GM19239 (cell line): ENCODE data around the gene ALKBH8.

Source experiments
- DNase-seq: peaks from one replicate; pipeline ENCODE4 v3.0.0; 2011; ENCODE audit warnings: low spot score; ENCODE audit not compliant: insufficient read length
- FAIRE-seq: peaks from 2 replicates; lab custom pipeline; 2011; peaks lifted over from hg19 to GRCh38; lab: Jason Lieb, UNC

Gene ALKBH8

GRCh38 chr11:107565219-107565937, at the start of gene ALKBH8:
Gene ALKBH8, minus strand, starts transcription at chr11:107565735. Its CDS starts 4,842 bp downstream, at chr11:107560893.
- DNase-seq (peak; percentile 32), FAIRE-seq (peak; percentile 90)

GRCh38 chr11:107612445-107612844, 46.9 kb upstream of the ALKBH8 start:
- DNase-seq (no peak), FAIRE-seq (no peak)

- FAIRE-seq (no peak), DNase-seq (no peak)
Observed at GRCh38 chr11:107609400-107610218, 44.1 kb upstream of the ALKBH8 start.

GRCh38 chr11:107608809-107609208, 43.3 kb upstream of the ALKBH8 start:
- FAIRE-seq (no peak), DNase-seq (no peak)

- no peak for DNase-seq
- peak; percentile 45 for FAIRE-seq
Observed at GRCh38 chr11:107606141-107606540, 40.6 kb upstream of the ALKBH8 start.

- DNase-seq (no peak), FAIRE-seq (no peak)
Observed at GRCh38 chr11:107605061-107606006, 39.8 kb upstream of the ALKBH8 start.

GRCh38 chr11:107598225-107599139, 32.9 kb upstream of the ALKBH8 start:
- DNase-seq (no peak), FAIRE-seq (peak; percentile 75)

GRCh38 chr11:107594736-107595135, 29.2 kb upstream of the ALKBH8 start:
- DNase-seq (no peak), FAIRE-seq (no peak)

GRCh38 chr11:107593951-107594350, 28.4 kb upstream of the ALKBH8 start:
- DNase-seq (no peak), FAIRE-seq (no peak)

- no peak for FAIRE-seq
- no peak for DNase-seq
Observed at GRCh38 chr11:107592813-107593212, 27.3 kb upstream of the ALKBH8 start.

- DNase-seq (no peak), FAIRE-seq (no peak)
Observed at GRCh38 chr11:107592231-107592590, 26.7 kb upstream of the ALKBH8 start.

- peak; percentile 29 for DNase-seq
- FAIRE-seq, result no peak
Observed at GRCh38 chr11:107591378-107592230, 26.1 kb upstream of the ALKBH8 start.

GRCh38 chr11:107590460-107591377, 25.2 kb upstream of the ALKBH8 start, which contains the start of gene ELMOD1:
Gene ELMOD1, plus strand, starts transcription at chr11:107591147. Its CDS starts 27,043 bp downstream, at chr11:107618190.
- DNase-seq (peak; percentile 24), FAIRE-seq (no peak)

- FAIRE-seq, result no peak
- DNase-seq, result no peak
Observed at GRCh38 chr11:107587306-107587979, 21.9 kb upstream of the ALKBH8 start.

GRCh38 chr11:107583629-107584195, 18.2 kb upstream of the ALKBH8 start:
- FAIRE-seq, result no peak
- DNase-seq, result no peak

- no peak for DNase-seq
- FAIRE-seq, result no peak
Observed at GRCh38 chr11:107581147-107581546, 15.6 kb upstream of the ALKBH8 start.
